ENCODE measurements around the gene IRF9.

The IRF9 gene

DNA sequence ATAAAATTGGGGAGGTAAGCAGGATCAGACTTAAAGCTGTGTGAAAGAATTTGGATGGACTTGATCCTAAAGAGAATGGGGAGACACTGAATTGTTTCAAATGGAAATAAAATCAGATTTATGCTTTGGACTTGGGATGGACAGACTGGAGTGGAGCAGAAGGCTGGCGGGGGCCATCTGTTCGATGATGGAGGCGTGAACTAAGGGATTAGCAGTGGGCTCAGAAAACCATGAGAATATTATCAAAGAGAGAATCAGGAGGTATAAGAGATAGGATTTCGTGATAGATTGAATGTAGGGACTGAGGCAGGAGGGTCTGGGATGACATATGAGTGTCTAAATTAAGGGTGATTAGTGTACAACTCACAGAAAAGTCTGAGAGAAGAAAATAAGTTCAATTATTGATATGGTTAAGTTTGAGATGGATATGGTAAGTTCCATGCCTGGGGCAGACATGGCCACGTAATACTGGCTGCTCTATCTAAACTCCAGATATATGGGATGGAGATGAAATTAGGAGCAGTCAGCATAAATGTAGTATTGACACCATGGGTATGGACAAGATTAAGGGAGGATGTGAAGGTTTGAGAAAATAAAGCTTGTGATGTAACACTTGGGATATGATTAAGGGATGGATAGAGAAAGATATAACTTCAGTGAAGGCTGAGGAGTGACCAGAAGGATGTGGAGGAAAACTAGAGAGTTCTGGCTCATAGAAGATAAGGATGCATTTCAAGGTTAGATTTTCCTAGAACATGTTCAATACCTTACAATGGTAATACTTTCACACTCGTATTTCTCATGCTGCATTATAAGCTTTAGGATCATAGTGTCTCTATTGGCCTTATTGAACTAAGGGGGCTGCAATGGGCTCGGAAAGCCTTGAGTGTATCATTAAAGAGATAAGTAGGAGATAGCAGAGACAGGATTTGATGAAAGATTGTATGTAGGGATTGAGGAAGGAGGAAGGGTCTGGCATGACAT lies 43.4 kb downstream of the IRF9 start:
- TF ChIP-seq, protein P1, sequence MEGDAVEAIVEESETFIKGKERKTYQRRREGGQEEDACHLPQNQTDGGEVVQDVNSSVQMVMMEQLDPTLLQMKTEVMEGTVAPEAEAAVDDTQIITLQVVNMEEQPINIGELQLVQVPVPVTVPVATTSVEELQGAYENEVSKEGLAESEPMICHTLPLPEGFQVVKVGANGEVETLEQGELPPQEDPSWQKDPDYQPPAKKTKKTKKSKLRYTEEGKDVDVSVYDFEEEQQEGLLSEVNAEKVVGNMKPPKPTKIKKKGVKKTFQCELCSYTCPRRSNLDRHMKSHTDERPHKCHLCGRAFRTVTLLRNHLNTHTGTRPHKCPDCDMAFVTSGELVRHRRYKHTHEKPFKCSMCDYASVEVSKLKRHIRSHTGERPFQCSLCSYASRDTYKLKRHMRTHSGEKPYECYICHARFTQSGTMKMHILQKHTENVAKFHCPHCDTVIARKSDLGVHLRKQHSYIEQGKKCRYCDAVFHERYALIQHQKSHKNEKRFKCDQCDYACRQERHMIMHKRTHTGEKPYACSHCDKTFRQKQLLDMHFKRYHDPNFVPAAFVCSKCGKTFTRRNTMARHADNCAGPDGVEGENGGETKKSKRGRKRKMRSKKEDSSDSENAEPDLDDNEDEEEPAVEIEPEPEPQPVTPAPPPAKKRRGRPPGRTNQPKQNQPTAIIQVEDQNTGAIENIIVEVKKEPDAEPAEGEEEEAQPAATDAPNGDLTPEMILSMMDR (IDR thresholded peaks at IDR 0.05; ENCODE audit: extremely low read depth, missing control alignments) = no peak
- no peak for DNase-seq (ENCODE audit: low spot score)

DNA sequence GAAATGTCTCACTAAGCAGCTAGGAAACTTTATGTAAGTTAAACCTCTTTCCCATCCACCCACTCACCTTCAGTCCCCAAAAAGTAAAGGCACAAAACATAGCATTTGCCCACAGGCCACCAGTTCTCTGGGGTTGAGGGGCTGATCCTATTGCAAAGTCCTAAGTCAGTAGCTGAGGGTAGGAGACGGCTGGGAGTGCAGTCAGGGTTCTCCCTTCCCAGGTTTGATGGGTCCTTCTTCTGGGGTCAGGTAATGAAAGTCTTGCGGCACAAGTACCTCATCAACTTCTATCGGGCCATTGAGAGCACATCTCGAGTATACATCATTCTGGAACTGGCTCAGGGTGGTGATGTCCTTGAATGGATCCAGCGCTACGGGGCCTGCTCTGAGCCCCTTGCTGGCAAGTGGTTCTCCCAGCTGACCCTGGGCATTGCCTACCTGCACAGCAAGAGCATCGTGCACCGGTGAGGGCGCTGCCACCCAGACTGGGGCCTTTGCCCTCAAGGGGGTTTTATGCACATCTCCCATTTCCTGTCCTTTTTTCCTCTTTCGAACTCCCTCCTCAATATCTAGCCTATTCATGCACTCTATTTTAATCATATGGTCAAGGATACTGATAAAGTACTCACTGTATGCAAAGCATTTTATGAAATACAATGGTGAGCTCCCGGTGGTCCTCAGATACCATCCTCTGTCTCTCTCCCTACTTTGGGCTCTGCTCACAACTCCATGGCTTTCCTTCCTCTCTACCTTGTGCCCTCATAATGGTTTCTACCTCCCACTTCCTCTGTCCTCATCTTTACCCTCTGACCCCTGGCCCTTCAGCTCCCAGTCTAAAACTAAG lies 45.4 kb downstream of the IRF9 start:
- DNase-seq (ENCODE audit: low spot score) = no peak
- TF ChIP-seq, protein P1 (IDR thresholded peaks at IDR 0.05; ENCODE audit: extremely low read depth, missing control alignments) = no peak

GRCh38 chr14:24207104-24207551 lies 46.1 kb downstream of the IRF9 start:
- TF ChIP-seq, protein P1 (IDR thresholded peaks at IDR 0.05; ENCODE audit: extremely low read depth, missing control alignments) = no peak
- no peak for DNase-seq (ENCODE audit: low spot score)

GRCh38 chr14:24207625-24208024 lies 46.6 kb downstream of the IRF9 start:
- DNase-seq (ENCODE audit: low spot score) = no peak
- TF ChIP-seq, protein P1 (IDR thresholded peaks at IDR 0.05; ENCODE audit: extremely low read depth, missing control alignments) = no peak

DNA sequence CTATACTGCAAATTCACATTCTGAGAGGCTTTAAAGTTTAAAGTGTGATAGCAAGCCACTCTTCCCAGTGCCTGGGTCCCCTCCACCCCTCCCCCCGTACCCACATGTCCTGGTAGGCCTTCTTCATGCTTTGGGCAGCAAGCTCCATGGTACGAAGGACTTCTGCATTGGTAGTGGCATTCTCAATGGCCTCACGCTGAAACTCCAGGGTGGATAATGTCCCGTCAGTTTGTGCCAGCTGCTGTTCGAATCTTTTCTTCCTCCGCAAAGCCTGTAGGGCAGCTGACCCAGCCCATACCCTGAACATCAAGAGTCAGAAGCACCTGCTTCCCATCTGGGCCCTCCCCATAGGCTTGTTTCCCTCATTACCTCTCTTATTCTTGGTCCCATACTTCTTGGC lies 50.2 kb downstream of the IRF9 start:
- TF ChIP-seq, protein P1 (IDR thresholded peaks at IDR 0.05; ENCODE audit: extremely low read depth, missing control alignments) = no peak
- no peak for DNase-seq (ENCODE audit: low spot score)

- peak; percentile 91 for DNase-seq (ENCODE audit: low spot score)
These were observed 52.1 kb downstream of the IRF9 start, which contains the start of gene CHMP4A for GRCh38 chr14:24212924-24213865. Gene CHMP4A, minus strand, starts transcription at chr14:24213488. Its CDS starts 49 bp downstream, at chr14:24213439.

More at GRCh38 chr14:24212924-24213865, 52.1 kb downstream of the IRF9 start, which contains the start of gene CHMP4A:
- TF ChIP-seq, protein P1 (IDR thresholded peaks at IDR 0.05; ENCODE audit: extremely low read depth, missing control alignments) = no peak

All from GM20000 (cell line).